Measurements from ENCODE around the gene LRRC49.
A peak's percentile ranks its signal among the peaks of the same experiment; 100 is the strongest.
"Not testable (repeated sequence)": the region's sequence is repeated elsewhere in the genome, so short reads cannot be mapped to it uniquely, and the experiment has no call there.

The LRRC49 gene

GRCh38 chr15:70976851-70977250 lies 84.2 kb downstream of the LRRC49 start:
- Histone ChIP-seq H3K4me3 (ENCODE audit: severe bottlenecking) (no peak overlapping the region), H3K27ac (ENCODE audit: poor library complexity, severe bottlenecking) (peak overlapping the region; percentile 75), H3K4me1 (ENCODE audit: insufficient read depth, poor library complexity, severe bottlenecking) (peaks cover 22% of the 10 kb centered on the region), H3K9me3 (ENCODE audit: severe bottlenecking) (no peaks in the 10 kb centered on the region), H3K27me3 (ENCODE audit: insufficient read depth, poor library complexity, severe bottlenecking) (no peaks in the 10 kb centered on the region), H3K36me3 (ENCODE audit: low read depth) (no peaks in the 10 kb centered on the region)
- no peak for TF ChIP-seq CTCF (IDR thresholded peaks at IDR 0.05; ENCODE audit: poor library complexity, severe bottlenecking)
- peak; percentile 94 for ATAC-seq (ENCODE audit: low read depth)
- DNase-seq (ENCODE audit: low spot score) = no peak

DNA sequence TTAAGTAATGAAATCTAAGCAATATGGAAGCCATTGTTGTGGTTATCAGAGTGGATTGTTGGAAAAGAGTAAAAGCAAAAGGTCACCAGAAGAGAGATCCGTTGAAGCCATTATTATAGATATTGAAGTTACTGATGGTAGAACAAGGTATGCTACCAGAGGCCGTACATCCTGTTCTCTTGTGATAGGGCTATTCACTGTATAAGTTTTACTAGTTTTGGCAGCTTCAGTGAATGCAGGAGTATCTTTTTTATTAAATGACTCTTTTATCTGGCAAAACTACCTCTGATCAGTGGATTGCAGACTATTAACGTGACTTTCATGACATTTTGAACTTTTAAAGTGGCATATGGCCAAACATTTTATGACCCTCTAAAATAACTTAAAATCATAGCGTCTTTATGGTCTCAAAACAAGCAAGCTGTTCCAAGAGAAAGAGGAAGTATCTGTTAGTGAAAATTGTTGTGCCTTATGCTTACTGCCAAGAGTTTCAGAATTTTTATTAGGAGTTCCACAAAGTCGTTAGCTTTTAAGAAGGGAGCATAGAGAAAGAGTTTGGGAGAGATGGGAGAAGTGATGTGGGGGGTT lies 102.9 kb downstream of the LRRC49 start:
- no peak for TF ChIP-seq CTCF (IDR thresholded peaks at IDR 0.05; ENCODE audit: poor library complexity, severe bottlenecking)
- ATAC-seq (ENCODE audit: low read depth) (no peak), DNase-seq (ENCODE audit: low spot score) (no peak)
- Histone ChIP-seq H3K27me3 (ENCODE audit: insufficient read depth, poor library complexity, severe bottlenecking) (no peaks in the 10 kb centered on the region), H3K4me1 (ENCODE audit: insufficient read depth, poor library complexity, severe bottlenecking) (no peaks in the 10 kb centered on the region), H3K27ac (ENCODE audit: poor library complexity, severe bottlenecking) (no peak overlapping the region), H3K36me3 (ENCODE audit: low read depth) (0 out of 2 replicates have a peak, but pooled peaks cover 16% of the 10 kb centered on the region), H3K9me3 (ENCODE audit: severe bottlenecking) (peaks cover 2% of the 10 kb centered on the region), H3K4me3 (ENCODE audit: severe bottlenecking) (no peak overlapping the region)

- DNase-seq (ENCODE audit: low spot score) = no peak
- no peak overlapping the region for H3K4me3 ChIP-seq (ENCODE audit: severe bottlenecking)
- H3K36me3 ChIP-seq (ENCODE audit: low read depth) = 0 out of 2 replicates have a peak, but pooled peaks cover 9% of the 10 kb centered on the region
- H3K27ac ChIP-seq (ENCODE audit: poor library complexity, severe bottlenecking) = no peak overlapping the region
- H3K9me3 ChIP-seq (ENCODE audit: severe bottlenecking) = peaks cover 2% of the 10 kb centered on the region
- peaks cover 4% of the 10 kb centered on the region for H3K4me1 ChIP-seq (ENCODE audit: insufficient read depth, poor library complexity, severe bottlenecking)
- no peak for TF ChIP-seq CTCF (IDR thresholded peaks at IDR 0.05; ENCODE audit: poor library complexity, severe bottlenecking)
- H3K27me3 ChIP-seq (ENCODE audit: insufficient read depth, poor library complexity, severe bottlenecking) = no peaks in the 10 kb centered on the region
- no peak for ATAC-seq (ENCODE audit: low read depth)
Observed at GRCh38 chr15:70998319-70998718, 105.7 kb downstream of the LRRC49 start.

- Histone ChIP-seq H3K4me3 (ENCODE audit: severe bottlenecking) (no peak overlapping the region), H3K9me3 (ENCODE audit: severe bottlenecking) (peaks cover 2% of the 10 kb centered on the region), H3K27me3 (ENCODE audit: insufficient read depth, poor library complexity, severe bottlenecking) (no peaks in the 10 kb centered on the region), H3K4me1 (ENCODE audit: insufficient read depth, poor library complexity, severe bottlenecking) (peaks cover 6% of the 10 kb centered on the region), H3K36me3 (ENCODE audit: low read depth) (0 out of 2 replicates have a peak, but pooled peaks cover 9% of the 10 kb centered on the region), H3K27ac (ENCODE audit: poor library complexity, severe bottlenecking) (no peak overlapping the region)
- ATAC-seq (ENCODE audit: low read depth) = no peak
- no peak for DNase-seq (ENCODE audit: low spot score)
- no peak for TF ChIP-seq CTCF (IDR thresholded peaks at IDR 0.05; ENCODE audit: poor library complexity, severe bottlenecking)
Observed at GRCh38 chr15:71002316-71002715, 109.7 kb downstream of the LRRC49 start.

GRCh38 chr15:71003319-71003718 lies 110.7 kb downstream of the LRRC49 start:
- peak; percentile 48; the same call in 2 of the 3 replicates for ATAC-seq (ENCODE audit: low read depth)
- Histone ChIP-seq H3K4me1 (ENCODE audit: insufficient read depth, poor library complexity, severe bottlenecking) (peaks cover 11% of the 10 kb centered on the region), H3K27ac (ENCODE audit: poor library complexity, severe bottlenecking) (peak overlapping the region; percentile 0), H3K27me3 (ENCODE audit: insufficient read depth, poor library complexity, severe bottlenecking) (no peaks in the 10 kb centered on the region), H3K4me3 (ENCODE audit: severe bottlenecking) (no peak overlapping the region), H3K36me3 (ENCODE audit: low read depth) (0 out of 2 replicates have a peak, but pooled peaks cover 4% of the 10 kb centered on the region), H3K9me3 (ENCODE audit: severe bottlenecking) (no peaks in the 10 kb centered on the region)
- no peak for TF ChIP-seq CTCF (IDR thresholded peaks at IDR 0.05; ENCODE audit: poor library complexity, severe bottlenecking)
- no peak for DNase-seq (ENCODE audit: low spot score)

DNA sequence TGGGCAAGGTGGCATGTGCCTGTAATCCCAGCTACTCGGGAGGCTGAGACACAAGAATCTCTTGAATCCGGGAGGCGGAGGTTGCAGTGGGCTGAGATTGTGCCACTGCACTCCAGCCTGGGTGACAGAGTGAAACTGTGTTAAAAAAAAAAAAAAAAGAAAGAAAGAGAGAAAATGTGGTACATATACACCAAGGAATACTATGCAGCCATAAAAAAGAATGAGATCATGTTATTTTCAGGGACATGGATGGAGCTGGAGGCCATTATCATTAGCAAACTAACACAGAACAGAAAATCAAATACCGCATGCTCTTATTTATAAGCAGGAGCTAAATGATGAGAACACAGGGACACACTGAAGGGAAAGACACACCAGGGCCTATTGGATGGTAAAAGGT lies 111.9 kb downstream of the LRRC49 start:
- not testable (repeated sequence) for H3K9me3 ChIP-seq (ENCODE audit: severe bottlenecking); H3K4me3 ChIP-seq (ENCODE audit: severe bottlenecking); H3K36me3 ChIP-seq (ENCODE audit: low read depth); H3K27ac ChIP-seq (ENCODE audit: poor library complexity, severe bottlenecking); DNase-seq (ENCODE audit: low spot score); H3K27me3 ChIP-seq (ENCODE audit: insufficient read depth, poor library complexity, severe bottlenecking); ATAC-seq (ENCODE audit: low read depth)
- peaks cover 20% of the 10 kb centered on the region for H3K4me1 ChIP-seq (ENCODE audit: insufficient read depth, poor library complexity, severe bottlenecking)

All from RWPE2 (cell line).